Measurements from ENCODE around the gene DNMT1. TPM values are rescaled to one million over a fixed set of nuclear protein-coding genes. Genes with fewer than 3 reads are reported as not detected.

DNMT1 gene
- total RNA-seq, 6 experiments from 2014 or later = 12.6 to 37.3 (median 24.4) TPM

- Histone ChIP-seq H3K9me3 (no peaks in the 10 kb centered on the region), H3K27ac (no peak overlapping the region), H3K27me3 (no peaks in the 10 kb centered on the region), H3K36me3 (peaks cover 0 to 7% (median 3%) of the 10 kb centered on the region in 4 donors), H3K4me1 (peaks cover 0 to 10% (median 0%) of the 10 kb centered on the region in 4 donors), H3K4me3 (no peak overlapping the region)
- TF ChIP-seq POLR2A (IDR thresholded peaks at IDR 0.05) = no peak
- TF ChIP-seq, protein P1, sequence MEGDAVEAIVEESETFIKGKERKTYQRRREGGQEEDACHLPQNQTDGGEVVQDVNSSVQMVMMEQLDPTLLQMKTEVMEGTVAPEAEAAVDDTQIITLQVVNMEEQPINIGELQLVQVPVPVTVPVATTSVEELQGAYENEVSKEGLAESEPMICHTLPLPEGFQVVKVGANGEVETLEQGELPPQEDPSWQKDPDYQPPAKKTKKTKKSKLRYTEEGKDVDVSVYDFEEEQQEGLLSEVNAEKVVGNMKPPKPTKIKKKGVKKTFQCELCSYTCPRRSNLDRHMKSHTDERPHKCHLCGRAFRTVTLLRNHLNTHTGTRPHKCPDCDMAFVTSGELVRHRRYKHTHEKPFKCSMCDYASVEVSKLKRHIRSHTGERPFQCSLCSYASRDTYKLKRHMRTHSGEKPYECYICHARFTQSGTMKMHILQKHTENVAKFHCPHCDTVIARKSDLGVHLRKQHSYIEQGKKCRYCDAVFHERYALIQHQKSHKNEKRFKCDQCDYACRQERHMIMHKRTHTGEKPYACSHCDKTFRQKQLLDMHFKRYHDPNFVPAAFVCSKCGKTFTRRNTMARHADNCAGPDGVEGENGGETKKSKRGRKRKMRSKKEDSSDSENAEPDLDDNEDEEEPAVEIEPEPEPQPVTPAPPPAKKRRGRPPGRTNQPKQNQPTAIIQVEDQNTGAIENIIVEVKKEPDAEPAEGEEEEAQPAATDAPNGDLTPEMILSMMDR (IDR thresholded peaks at IDR 0.05) = no peak
- 100% methylated on average over 2 of the region's 3 CpGs for WGBS (ENCODE audit: insufficient coverage, low coverage, low lambda C conversion rate, missing lambda C conversion rate)
- ATAC-seq (no peak), DNase-seq (no peak)
- intact Hi-C loops (cut with DNase I) = no loop called here
Observed at GRCh38 chr19:10084803-10085202, 110.0 kb downstream of the DNMT1 start.

- WGBS (ENCODE audit: insufficient coverage, low coverage, low lambda C conversion rate, missing lambda C conversion rate) = 60% methylated on average over 8 of the region's 9 CpGs
Observed at GRCh38 chr19:10083911-10084310, 110.8 kb downstream of the DNMT1 start.

More at GRCh38 chr19:10083911-10084310, 110.8 kb downstream of the DNMT1 start:
- Histone ChIP-seq H3K9me3 (no peaks in the 10 kb centered on the region), H3K27me3 (no peaks in the 10 kb centered on the region), H3K36me3 (peaks cover 0 to 2% (median under 1%) of the 10 kb centered on the region in 4 donors), H3K4me3 (no peak overlapping the region), H3K4me1 (peaks cover 0 to 7% (median 1%) of the 10 kb centered on the region in 4 donors), H3K27ac (no peak overlapping the region)
- DNase-seq (no peak), ATAC-seq (no peak)
- TF ChIP-seq POLR2A (IDR thresholded peaks at IDR 0.05) = no peak
- TF ChIP-seq, protein P1 (IDR thresholded peaks at IDR 0.05) = no peak
- intact Hi-C loops (cut with DNase I) = no loop called here

Small RNA genes lying within 50 kb of the gene (microRNA-seq; reads per million reads assigned to microRNA genes)
- gene MIR4322 = 0 reads per million in 2 donors

Small RNA genes lying within 50 kb of the gene (small RNA-seq; reads per million reads assigned to genes)
- gene MIR4322 = 0 reads per million in 2 experiments
- 52.1 to 59.7 reads per million in 2 experiments for gene SNORD105
- 2,100 to 2,421 reads per million in 2 experiments for gene SNORD105B

Other genes starting within 250 kb of the DNMT1 start
- gene COL5A3, start 184.4 kb downstream of the DNMT1 start, total RNA-seq = 10 to 100 TPM in 2 of 6 experiments, 1 to 10 TPM in 4; 3.3 to 20.2 (median 9.4) TPM
- not detected for gene RDH8, start 181.5 kb downstream of the DNMT1 start, total RNA-seq
- 100 to 1,000 TPM in 1 of 6 experiments, 10 to 100 TPM in 5; 68.5 to 119 (median 88.9) TPM for gene SHFL, start 108.6 kb downstream of the DNMT1 start, total RNA-seq
- 10 to 100 TPM; 12.6 to 18.6 (median 15.0) TPM for gene ANGPTL6, start 92.3 kb downstream of the DNMT1 start, total RNA-seq
- 10 to 100 TPM; 11.2 to 19.9 (median 18.4) TPM for gene PPAN, start 88.6 kb downstream of the DNMT1 start, total RNA-seq
- gene P2RY11, start 83.3 kb downstream of the DNMT1 start, total RNA-seq = 1 to 10 TPM; 2.9 to 6.8 (median 5.0) TPM
- gene EIF3G, start 75.1 kb downstream of the DNMT1 start, total RNA-seq = 100 to 1,000 TPM in 2 of 6 experiments, 10 to 100 TPM in 4; 68.5 to 142 (median 81.4) TPM
- gene S1PR2, start 36.4 kb upstream of the DNMT1 start, total RNA-seq = 1 to 10 TPM; 1.7 to 6.6 (median 4.1) TPM
- gene MRPL4, start 57.3 kb upstream of the DNMT1 start, total RNA-seq = 100 to 1,000 TPM in 1 of 6 experiments, 10 to 100 TPM in 5; 33.7 to 109 (median 38.2) TPM
- 100 to 1,000 TPM in 1 of 6 experiments, 10 to 100 TPM in 4, 1 to 10 TPM in 1; 4.6 to 186 (median 38.5) TPM for gene ICAM1, start 76.2 kb upstream of the DNMT1 start, total RNA-seq
- gene ICAM4, start 92.0 kb upstream of the DNMT1 start, total RNA-seq = 1 to 10 TPM in 1 of 6 experiments, under 1 TPM in 2, not detected in 3; 0.62 to 1.6 (median 0.80) TPM
- under 1 TPM in 3 of 6 experiments, not detected in 3; 0.06 to 0.27 (median 0.24) TPM for gene ICAM5, start 95.0 kb upstream of the DNMT1 start, total RNA-seq
- 1 to 10 TPM in 5 of 6 experiments, under 1 TPM in 1; 0.62 to 4.4 (median 1.5) TPM for gene ZGLP1, start 114.9 kb upstream of the DNMT1 start, total RNA-seq
- 10 to 100 TPM in 4 of 6 experiments, 1 to 10 TPM in 2; 8.9 to 17.1 (median 10.7) TPM for gene FDX2, start 121.1 kb upstream of the DNMT1 start, total RNA-seq
- 1 to 10 TPM; 5.2 to 9.5 (median 7.1) TPM for gene RAVER1, start 138.6 kb upstream of the DNMT1 start, total RNA-seq
- 10 to 100 TPM; 11.4 to 35.5 (median 22.4) TPM for gene ICAM3, start 144.7 kb upstream of the DNMT1 start, total RNA-seq
- 100 to 1,000 TPM in 1 of 6 experiments, 10 to 100 TPM in 5; 63.9 to 106 (median 72.9) TPM for gene TYK2, start 185.6 kb upstream of the DNMT1 start, total RNA-seq
- 10 to 100 TPM; 39.6 to 74.9 (median 50.1) TPM for gene CDC37, start 208.6 kb upstream of the DNMT1 start, total RNA-seq
- gene PDE4A, start 225.6 kb upstream of the DNMT1 start, total RNA-seq = 1 to 10 TPM; 1.2 to 5.8 (median 2.7) TPM

Measured in right lobe of liver (tissue), 6 donors.